ENCODE results near the gene NUTM1.
A peak's percentile ranks its signal among the peaks of the same experiment; 100 is the strongest.

Gene NUTM1

GRCh38 chr15:34342737-34343575 is at the start of gene NUTM1, which contains the start of gene NOP10:
NUTM1 (plus strand) TSS chr15:34343315; CDS start chr15:34343697, 382 bp downstream.
NOP10 (minus strand) TSS chr15:34343136; CDS start chr15:34343073, 63 bp downstream.
- peak; percentile 79 for DNase-seq

- DNase-seq = no peak
Observed at GRCh38 chr15:34297059-34297458, 46.1 kb upstream of the NUTM1 start.

- no peak for DNase-seq
Observed at GRCh38 chr15:34301058-34301457, 42.1 kb upstream of the NUTM1 start.

GRCh38 chr15:34304613-34305012 is 38.5 kb upstream of the NUTM1 start:
- no peak for DNase-seq

- DNase-seq = no peak
Observed at GRCh38 chr15:34311563-34311962, 31.6 kb upstream of the NUTM1 start.

GRCh38 chr15:34314491-34315490 is 28.3 kb upstream of the NUTM1 start:
- no peak for DNase-seq

- peak; percentile 63 for DNase-seq
Observed at GRCh38 chr15:34318277-34319079, 24.6 kb upstream of the NUTM1 start.

- no peak for DNase-seq
Observed at GRCh38 chr15:34323217-34323616, 19.9 kb upstream of the NUTM1 start.

- no peak for DNase-seq
Observed at GRCh38 chr15:34324933-34325332, 18.2 kb upstream of the NUTM1 start.

- DNase-seq = no peak
Observed at GRCh38 chr15:34325368-34325767, 17.7 kb upstream of the NUTM1 start.

GRCh38 chr15:34327906-34328305 is 15.2 kb upstream of the NUTM1 start:
- no peak for DNase-seq

- DNase-seq = no peak
Observed at GRCh38 chr15:34329006-34329405, 14.1 kb upstream of the NUTM1 start.

- no peak for DNase-seq
Observed at GRCh38 chr15:34330279-34330678, 12.8 kb upstream of the NUTM1 start.

- no peak for DNase-seq
Observed at GRCh38 chr15:34331809-34332208, 11.3 kb upstream of the NUTM1 start.

- DNase-seq = no peak
Observed at GRCh38 chr15:34332553-34333120, 10.5 kb upstream of the NUTM1 start.

- no peak for DNase-seq
Observed at GRCh38 chr15:34334672-34335071, 8.4 kb upstream of the NUTM1 start.

GRCh38 chr15:34335176-34336032 is 7.7 kb upstream of the NUTM1 start:
- DNase-seq = no peak

GRCh38 chr15:34336231-34336990 is 6.7 kb upstream of the NUTM1 start:
- no peak for DNase-seq

GRCh38 chr15:34336991-34337556 is 6.0 kb upstream of the NUTM1 start:
- DNase-seq = peak; percentile 35

Data from NCI-H345 (cell line).